GM12873 (cell line): Measurements from ENCODE around the gene CABP2.

Experiments
- TF ChIP-seq, protein P1 (sequence below): IDR thresholded peaks from 2 replicates; pipeline ENCODE4 v1.5.1; 2012; ENCODE audit warnings: low read depth, mild to moderate bottlenecking, moderate library complexity, low read length, control low read depth; ENCODE audit not compliant: insufficient read depth; ENCODE audit errors: missing control alignments

CABP2 gene

DNA sequence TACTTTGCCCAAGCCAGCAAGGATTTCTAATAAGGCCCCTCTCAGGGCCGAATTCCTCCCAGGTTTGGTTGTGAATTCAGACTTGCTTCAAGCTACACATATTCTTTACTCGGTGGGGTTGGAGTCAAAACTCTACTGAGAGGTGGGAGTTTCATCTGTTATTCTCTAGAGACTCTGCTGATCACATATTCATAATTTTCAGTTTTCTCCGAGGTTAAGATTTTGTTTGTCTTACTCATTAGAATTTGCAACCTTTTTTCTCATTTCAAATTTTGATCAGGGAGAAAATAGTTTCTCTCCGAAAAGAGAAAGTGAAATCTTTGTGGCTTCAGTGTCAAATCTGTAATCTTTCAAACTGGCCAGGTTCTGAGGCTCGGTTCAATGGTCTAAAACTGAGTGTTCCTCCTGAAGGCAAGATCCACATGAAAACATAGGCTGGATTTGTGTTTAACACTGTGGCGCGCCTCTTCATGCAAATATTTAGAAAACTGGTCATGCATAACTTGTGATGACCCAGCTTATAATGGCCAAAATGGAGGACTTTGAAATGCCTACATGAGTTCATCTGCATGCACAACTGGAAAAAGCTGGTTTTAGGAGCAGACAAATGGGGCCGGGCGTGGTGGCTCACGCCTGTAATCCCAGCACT, 38.8 kb upstream of the CABP2 start:
- TF ChIP-seq, protein P1, sequence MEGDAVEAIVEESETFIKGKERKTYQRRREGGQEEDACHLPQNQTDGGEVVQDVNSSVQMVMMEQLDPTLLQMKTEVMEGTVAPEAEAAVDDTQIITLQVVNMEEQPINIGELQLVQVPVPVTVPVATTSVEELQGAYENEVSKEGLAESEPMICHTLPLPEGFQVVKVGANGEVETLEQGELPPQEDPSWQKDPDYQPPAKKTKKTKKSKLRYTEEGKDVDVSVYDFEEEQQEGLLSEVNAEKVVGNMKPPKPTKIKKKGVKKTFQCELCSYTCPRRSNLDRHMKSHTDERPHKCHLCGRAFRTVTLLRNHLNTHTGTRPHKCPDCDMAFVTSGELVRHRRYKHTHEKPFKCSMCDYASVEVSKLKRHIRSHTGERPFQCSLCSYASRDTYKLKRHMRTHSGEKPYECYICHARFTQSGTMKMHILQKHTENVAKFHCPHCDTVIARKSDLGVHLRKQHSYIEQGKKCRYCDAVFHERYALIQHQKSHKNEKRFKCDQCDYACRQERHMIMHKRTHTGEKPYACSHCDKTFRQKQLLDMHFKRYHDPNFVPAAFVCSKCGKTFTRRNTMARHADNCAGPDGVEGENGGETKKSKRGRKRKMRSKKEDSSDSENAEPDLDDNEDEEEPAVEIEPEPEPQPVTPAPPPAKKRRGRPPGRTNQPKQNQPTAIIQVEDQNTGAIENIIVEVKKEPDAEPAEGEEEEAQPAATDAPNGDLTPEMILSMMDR: no peak

DNA sequence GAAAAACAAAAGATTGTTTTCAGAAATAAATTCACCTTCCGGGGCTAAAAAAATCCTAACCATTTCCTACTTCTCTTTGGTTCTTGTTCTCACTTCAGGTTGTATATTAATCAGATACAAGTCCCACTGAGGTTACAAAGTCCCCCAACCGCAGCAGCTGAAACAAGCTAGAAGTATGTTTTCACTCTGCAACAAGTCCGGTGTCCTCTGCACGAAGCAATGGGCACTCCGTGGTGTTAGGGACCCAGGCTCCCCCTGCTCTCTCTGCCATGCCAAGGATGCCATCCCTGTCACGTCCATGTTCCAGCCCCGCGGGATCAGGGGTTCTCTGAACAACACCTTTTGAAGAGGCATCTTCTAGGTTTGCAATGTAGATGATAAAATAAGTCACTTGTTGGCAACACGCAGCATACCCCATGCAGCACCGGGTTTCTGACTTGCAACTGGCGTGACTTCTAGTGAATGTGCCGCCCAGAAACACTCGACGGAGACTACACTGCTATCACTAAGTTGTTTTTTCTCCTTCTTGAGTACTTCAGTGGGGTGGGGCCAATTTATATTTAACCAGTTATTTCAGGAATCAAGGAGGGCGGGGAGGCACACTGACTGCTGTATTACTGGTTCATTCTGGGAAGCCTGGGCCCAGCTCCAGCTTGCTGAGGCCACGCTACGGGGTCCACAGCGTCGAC, 35.0 kb upstream of the CABP2 start:
- TF ChIP-seq, protein P1: no peak

DNA sequence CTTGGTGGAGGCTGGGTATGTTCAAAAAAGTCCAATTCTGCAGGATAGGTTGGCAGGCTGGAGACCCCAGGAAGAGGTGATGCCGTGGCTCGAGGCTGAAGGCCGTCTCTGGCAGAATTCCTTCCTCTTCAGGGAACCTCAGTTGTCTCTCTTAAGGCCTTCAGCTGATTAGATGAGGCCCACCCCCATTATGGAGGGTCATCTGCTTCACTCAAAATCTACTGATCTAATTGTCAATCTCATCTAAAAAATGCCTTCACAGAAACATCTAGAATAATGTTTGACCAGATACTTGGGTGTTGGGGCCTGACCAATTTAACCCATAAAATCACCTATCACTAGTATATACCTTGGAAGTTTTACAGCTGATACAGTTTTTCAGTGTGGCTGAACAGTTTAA, 33.0 kb upstream of the CABP2 start:
- TF ChIP-seq, protein P1: no peak

DNA sequence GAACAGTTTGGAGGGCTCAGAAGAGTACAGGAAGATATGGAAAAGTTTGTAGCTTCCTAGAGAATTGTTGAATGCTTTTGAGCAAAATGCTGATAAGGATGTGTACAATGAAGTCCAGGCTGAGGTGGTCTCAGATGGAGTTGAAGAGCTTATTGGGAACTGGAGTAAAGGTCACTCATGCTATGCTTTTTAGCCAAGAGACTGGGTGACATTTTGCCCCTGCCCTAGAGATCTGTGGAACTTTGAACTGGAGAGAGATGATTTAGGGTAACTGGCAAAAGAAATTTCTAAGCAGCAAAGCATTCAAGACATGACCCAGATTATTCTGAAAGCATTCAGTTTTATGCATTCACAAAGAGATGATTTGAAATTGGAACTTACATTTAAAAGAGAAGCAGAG, 27.9 kb upstream of the CABP2 start:
- TF ChIP-seq, protein P1: no peak

DNA sequence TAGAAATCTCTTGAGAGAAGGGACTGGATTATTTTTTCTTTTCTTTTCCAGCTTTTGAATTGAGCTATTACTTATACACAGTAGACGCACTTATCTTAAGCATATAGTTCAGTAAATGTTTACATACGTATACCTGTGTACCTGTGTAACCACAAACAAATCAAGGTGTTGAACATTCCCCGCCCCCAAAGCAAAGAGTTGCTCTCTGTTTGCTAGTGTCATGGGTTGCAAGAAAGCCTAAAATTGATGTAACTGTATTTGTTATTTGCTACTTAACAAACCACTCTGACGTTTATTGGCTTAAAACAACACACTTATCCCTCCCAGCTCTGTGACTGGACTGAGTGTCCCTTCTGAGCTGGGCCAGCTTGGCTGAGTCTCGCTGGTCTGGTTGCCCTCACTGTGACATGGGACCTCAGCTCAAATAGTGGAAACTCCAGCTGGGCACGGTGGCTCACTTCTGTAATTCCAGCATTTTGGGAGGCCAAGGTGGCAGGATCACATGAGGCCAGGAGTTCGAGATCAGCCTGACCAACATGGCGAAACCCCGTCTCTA, 25.4 kb upstream of the CABP2 start:
- TF ChIP-seq, protein P1: no peak

DNA sequence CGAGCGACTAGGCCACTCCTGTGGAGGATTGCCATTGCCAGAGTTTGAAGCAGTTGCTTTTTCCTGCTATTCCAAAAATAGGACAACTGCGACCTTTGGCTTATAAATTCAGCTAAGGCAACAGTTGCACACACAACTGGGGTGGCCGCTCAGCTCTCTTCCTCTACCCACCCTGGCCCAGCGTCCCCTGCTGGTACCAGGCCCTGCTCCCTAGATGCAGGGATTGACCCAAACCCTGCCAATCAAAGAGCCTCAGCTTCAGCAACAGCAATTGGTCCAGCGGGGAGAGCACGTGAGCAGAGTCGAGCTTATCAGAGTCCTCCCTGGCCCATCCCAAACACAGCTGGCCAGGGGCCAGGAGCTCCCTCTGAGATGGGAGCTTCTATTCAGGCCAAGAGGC, 22.0 kb upstream of the CABP2 start:
- TF ChIP-seq, protein P1: no peak

DNA sequence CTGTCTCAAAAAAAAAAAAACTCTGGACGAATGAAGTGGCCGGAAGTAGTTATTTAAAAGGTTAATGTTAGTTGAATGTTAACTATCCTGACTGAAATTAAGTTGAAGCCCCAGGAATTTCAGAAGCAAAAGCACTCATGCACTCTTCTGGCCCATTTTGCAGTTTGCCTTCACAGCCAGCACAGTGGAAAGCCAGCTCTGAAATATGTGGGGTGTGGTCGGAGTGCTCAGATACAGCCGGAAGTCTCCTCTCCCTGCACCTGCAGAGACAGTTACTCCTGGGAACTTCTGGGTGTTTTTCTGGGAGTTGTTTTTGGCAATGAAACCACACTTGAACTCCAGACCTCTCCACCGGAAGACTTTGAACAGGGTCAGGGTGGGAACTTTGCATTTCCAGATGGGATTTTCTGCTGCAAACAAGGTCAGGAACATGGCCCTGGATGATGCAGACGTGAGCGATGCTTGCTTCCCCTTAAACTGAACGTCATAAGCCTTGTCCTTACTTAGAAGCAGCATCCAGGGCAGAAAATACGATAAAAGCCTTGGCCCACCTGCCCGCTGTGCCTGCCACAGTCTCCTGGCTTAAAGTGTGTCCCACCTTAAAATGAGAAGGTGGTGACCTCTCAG, 21.5 kb upstream of the CABP2 start:
- TF ChIP-seq, protein P1: no peak
